IMR-90 (cell line): Measurements from ENCODE around the gene FRK. TPM values are rescaled to one million over a fixed set of nuclear protein-coding genes. Genes with fewer than 3 reads are reported as not detected.

Experiments
- ATAC-seq: fragments of 200-7000 bp; cut with Tn5 transposase; 2 replicates; pipeline ENCODE4 v1.9.1; 2020; ENCODE audit warnings: low read depth, mild to moderate bottlenecking, moderate library complexity
- BruUV-seq: library from RNA; stranded (reverse); fragments of 400-500 nt; replicated peaks from 2 replicates; lab custom pipeline; 2021; lab: Mats Ljungman, UMichigan
- CTCF ChIA-PET: fragments of 300-600 bp; formaldehyde crosslinking; extraction: SDS; loops from one replicate; lab custom pipeline; 2021; ENCODE audit warnings: antibody characterized with exemption; lab: Yijun Ruan, JAX
- POLR2A ChIA-PET: fragments of 300-600 bp; sonication (Branson Sonifier 250); formaldehyde crosslinking; loops from one replicate; lab custom pipeline; 2022; ENCODE audit warnings: antibody characterized with exemption; ENCODE audit not compliant: unreplicated experiment; lab: Charles Lee
- DNase-seq: peaks from one replicate; pipeline ENCODE4 v3.0.0; 2013
- H2AFZ ChIP-seq: replicated peaks from 2 replicates; pipeline ENCODE3; 2013; ENCODE audit warnings: low read length, mild to moderate bottlenecking; ENCODE audit not compliant: poor library complexity
- H2AK5ac ChIP-seq: 2 replicates; pipeline ENCODE4 v1.6.1; 2013; ENCODE audit warnings: low read depth, low read length, inconsistent platforms
- H2AK9ac ChIP-seq: replicated peaks from 2 replicates; pipeline ENCODE3; 2013; ENCODE audit warnings: mild to moderate bottlenecking, low read depth, low read length, moderate library complexity; ENCODE audit not compliant: poor library complexity
- H2BK120ac ChIP-seq: 2 replicates; pipeline ENCODE4 v1.6.1; 2013; ENCODE audit warnings: low read depth, low read length, inconsistent platforms
- H2BK15ac ChIP-seq: 3 replicates; pipeline ENCODE4 v1.6.1; 2013; ENCODE audit warnings: low read depth, low read length, inconsistent platforms
- H2BK20ac ChIP-seq: 2 replicates; pipeline ENCODE4 v1.6.1; 2013; ENCODE audit warnings: low read depth, mild to moderate bottlenecking, inconsistent platforms, low read length, moderate library complexity
- H2BK5ac ChIP-seq: 2 replicates; pipeline ENCODE4 v1.6.1; 2013; ENCODE audit warnings: mild to moderate bottlenecking, low read depth, low read length, inconsistent platforms; ENCODE audit not compliant: poor library complexity, severe bottlenecking
- H3K14ac ChIP-seq: replicated peaks from 2 replicates; pipeline ENCODE4 v1.6.1; 2013; ENCODE audit warnings: low read depth, low read length, inconsistent platforms
- H3K18ac ChIP-seq: 2 replicates; pipeline ENCODE4 v1.6.1; 2013; ENCODE audit warnings: low read depth, low read length, control low read depth
- H3K23ac ChIP-seq: 2 replicates; pipeline ENCODE4 v1.6.1; 2013; ENCODE audit warnings: low read depth, low read length, inconsistent platforms
- H3K27ac ChIP-seq: 2 replicates; pipeline ENCODE4 v1.5.1; 2013; ENCODE audit warnings: mild to moderate bottlenecking, control low read depth, low read length; ENCODE audit not compliant: insufficient read depth
- H3K27me3 ChIP-seq: 2 replicates; pipeline ENCODE4 v1.6.1; 2013; ENCODE audit warnings: low read length; ENCODE audit not compliant: control insufficient read depth, insufficient read depth
- H3K36me3 ChIP-seq: 2 replicates; pipeline ENCODE4 v1.6.1; 2013; ENCODE audit warnings: low read length, mixed read lengths; ENCODE audit not compliant: control insufficient read depth, insufficient read depth
- H3K4ac ChIP-seq: 2 replicates; pipeline ENCODE4 v1.6.1; 2013; ENCODE audit warnings: low read depth, low read length, inconsistent platforms
- H3K4me1 ChIP-seq: 2 replicates; pipeline ENCODE4 v1.6.1; 2013; ENCODE audit warnings: low read length, mixed read lengths; ENCODE audit not compliant: control insufficient read depth, insufficient read depth
- H3K4me2 ChIP-seq: 2 replicates; pipeline ENCODE4 v1.6.1; 2013; ENCODE audit warnings: low read depth, mild to moderate bottlenecking, control low read depth, low read length, moderate library complexity
- H3K4me3 ChIP-seq: 2 replicates; pipeline ENCODE4 v1.5.1; 2013; ENCODE audit warnings: low read depth, mild to moderate bottlenecking, control low read depth, low read length, moderate library complexity; ENCODE audit not compliant: insufficient read depth
- H3K56ac ChIP-seq: 2 replicates; pipeline ENCODE4 v1.6.1; 2013; ENCODE audit warnings: low read length, inconsistent platforms; ENCODE audit not compliant: insufficient read depth; ENCODE audit errors: extremely low read depth
- H3K79me1 ChIP-seq, 2 experiments: 2 replicates each; pipeline ENCODE4 v1.6.1; 2013; ENCODE audit warnings: low read length in 2 of 2, inconsistent platforms in 1 of 2, low read depth in 1 of 2
- H3K9ac ChIP-seq: 2 replicates; pipeline ENCODE4 v1.6.1; 2013; ENCODE audit warnings: low read depth, low read length, control low read depth
- H3K9me1 ChIP-seq: 2 replicates; pipeline ENCODE4 v1.6.1; 2013; ENCODE audit warnings: low read length, inconsistent platforms; ENCODE audit not compliant: insufficient read depth
- H3K9me3 ChIP-seq: 2 replicates; pipeline ENCODE4 v1.6.1; 2013; ENCODE audit warnings: low read length; ENCODE audit not compliant: control insufficient read depth, insufficient read depth
- H4K20me1 ChIP-seq: 2 replicates; pipeline ENCODE4 v1.6.1; 2013; ENCODE audit warnings: low read length, inconsistent platforms; ENCODE audit not compliant: insufficient read depth
- H4K5ac ChIP-seq: 2 replicates; pipeline ENCODE4 v1.6.1; 2013; ENCODE audit warnings: mild to moderate bottlenecking, low read depth, low read length, control low read depth
- H4K8ac ChIP-seq, 2 experiments: 2 replicates each; pipeline ENCODE4 v1.6.1; 2013; ENCODE audit warnings: low read depth in 2 of 2, low read length in 2 of 2, control low read depth in 1 of 2, inconsistent platforms in 1 of 2
- H4K91ac ChIP-seq: 2 replicates; pipeline ENCODE4 v1.6.1; 2013; ENCODE audit warnings: low read depth, low read length, inconsistent platforms; ENCODE audit not compliant: insufficient read depth
- BHLHE40 ChIP-seq: fragments of 150-350 bp; IDR thresholded peaks from 2 replicates; pipeline ENCODE4 v1.6.1; 2016; ENCODE audit warnings: mild to moderate bottlenecking, low read depth, low read length
- CEBPB ChIP-seq: IDR thresholded peaks from 2 replicates; pipeline ENCODE4 v1.6.1; 2012; ENCODE audit warnings: low read depth, low read length, improper control_type of control experiment
- CHD1 ChIP-seq: IDR thresholded peaks from 2 replicates; pipeline ENCODE4 v1.6.1; 2012; ENCODE audit warnings: low read depth, low read length, improper control_type of control experiment
- FOS ChIP-seq: fragments of 150-350 bp; IDR thresholded peaks from 2 replicates; pipeline ENCODE4 v1.6.1; 2016; ENCODE audit warnings: low read depth, low read length
- MAFK ChIP-seq: IDR thresholded peaks from 2 replicates; pipeline ENCODE4 v1.6.1; 2012; ENCODE audit warnings: low read depth, low read length, improper control_type of control experiment
- MAZ ChIP-seq: IDR thresholded peaks from 2 replicates; pipeline ENCODE4 v1.6.1; 2012; ENCODE audit warnings: low read depth, mild to moderate bottlenecking, low read length, improper control_type of control experiment, moderate library complexity, borderline replicate concordance
- MXI1 ChIP-seq: IDR thresholded peaks from 2 replicates; pipeline ENCODE4 v1.6.1; 2012; ENCODE audit warnings: low read depth, mild to moderate bottlenecking, low read length, moderate library complexity, borderline replicate concordance
- NFE2L2 ChIP-seq: fragments of 150-350 bp; IDR thresholded peaks from 2 replicates; pipeline ENCODE4 v1.6.1; 2016; ENCODE audit warnings: low read depth, mild to moderate bottlenecking, low read length
- POLR2A ChIP-seq: IDR thresholded peaks from 2 replicates; pipeline ENCODE4 v1.6.1; 2012; ENCODE audit warnings: mild to moderate bottlenecking, low read depth, low read length
- RAD21 ChIP-seq: IDR thresholded peaks from 2 replicates; pipeline ENCODE4 v1.6.1; 2012; ENCODE audit warnings: low read length, improper control_type of control experiment
- RCOR1 ChIP-seq: IDR thresholded peaks from 2 replicates; pipeline ENCODE4 v1.6.1; 2012; ENCODE audit warnings: mild to moderate bottlenecking, low read length, improper control_type of control experiment; ENCODE audit not compliant: insufficient replicate concordance
- RFX5 ChIP-seq: IDR thresholded peaks from 2 replicates; pipeline ENCODE4 v1.8.0; 2012; ENCODE audit warnings: low read depth, mild to moderate bottlenecking, low read length, moderate library complexity
- SMC3 ChIP-seq: fragments of 150-350 bp; IDR thresholded peaks from 2 replicates; pipeline ENCODE4 v1.6.1; 2016; ENCODE audit warnings: low read depth, mild to moderate bottlenecking, antibody characterized with exemption, low read length, moderate library complexity
- WGBS, 2 experiments: methylation state at CpG; one replicate each; pipeline versions ENCODE4 v1.1.5 to v1.1.7; 2013; ENCODE audit warnings: missing lambda C conversion rate in 2 of 2; ENCODE audit not compliant: insufficient read length in 1 of 2; ENCODE audit errors: extremely low coverage in 2 of 2; 5-methylcytosine and 5-hydroxymethylcytosine counted together
- dilution Hi-C: fragments of 300-500 bp; cut with HindIII; formaldehyde crosslinking; loops from one replicate; pipeline ENCODE4 v1.14.3; 2018; ENCODE audit warnings: low sequenced_read_pairs; ENCODE audit not compliant: unreplicated experiment
- in situ Hi-C: fragments of 300-500 bp; cut with MboI; formaldehyde crosslinking; loops from 3 replicates; pipeline ENCODE4 v1.14.3; 2019; ENCODE audit warnings: low sequenced_read_pairs, inconsistent platforms, mixed read lengths
- intact Hi-C: fragments of 100-400 bp; cut with micrococcal nuclease; formaldehyde crosslinking; loops from 2 replicates; pipeline ENCODE4 v1.10.0; 2022
- polyA plus RNA-seq, 3 experiments: library from polyadenylated mRNA; depleted of rRNA; stranded (reverse); fragments of >200 nt; gene quantifications; 2 replicates each; pipeline ENCODE4 v1.2.3, GENCODE V29; 2012; ENCODE audit warnings: low replicate concordance in 1 of 3
- total RNA-seq: library from RNA; depleted of rRNA; stranded (reverse); fragments of >200 nt; gene quantifications from 2 replicates; pipeline ENCODE4 v1.2.3, GENCODE V29; 2012
- TF ChIP-seq, protein P1 (sequence below): conservative IDR thresholded peaks from 2 replicates; pipeline ENCODE4 v1.5.1; 2012; ENCODE audit warnings: mild to moderate bottlenecking, low read depth, low read length, improper control_type of control experiment
- TF ChIP-seq, protein P2 (sequence below): fragments of 150-350 bp; IDR thresholded peaks from 2 replicates; pipeline ENCODE4 v1.6.1; 2017; ENCODE audit warnings: mild to moderate bottlenecking, antibody characterized with exemption, low read length, low read depth
- TF ChIP-seq, protein P3 (sequence below): fragments of 150-350 bp; IDR thresholded peaks from 2 replicates; pipeline ENCODE4 v1.6.1; 2016; ENCODE audit warnings: low read depth, mild to moderate bottlenecking, low read length, moderate library complexity, borderline replicate concordance

Gene FRK
- total and polyA plus RNA-seq, 2 of the 4 experiments (the other 2 are of a cell fraction): under 0.01 to 0.02 TPM

DNA sequence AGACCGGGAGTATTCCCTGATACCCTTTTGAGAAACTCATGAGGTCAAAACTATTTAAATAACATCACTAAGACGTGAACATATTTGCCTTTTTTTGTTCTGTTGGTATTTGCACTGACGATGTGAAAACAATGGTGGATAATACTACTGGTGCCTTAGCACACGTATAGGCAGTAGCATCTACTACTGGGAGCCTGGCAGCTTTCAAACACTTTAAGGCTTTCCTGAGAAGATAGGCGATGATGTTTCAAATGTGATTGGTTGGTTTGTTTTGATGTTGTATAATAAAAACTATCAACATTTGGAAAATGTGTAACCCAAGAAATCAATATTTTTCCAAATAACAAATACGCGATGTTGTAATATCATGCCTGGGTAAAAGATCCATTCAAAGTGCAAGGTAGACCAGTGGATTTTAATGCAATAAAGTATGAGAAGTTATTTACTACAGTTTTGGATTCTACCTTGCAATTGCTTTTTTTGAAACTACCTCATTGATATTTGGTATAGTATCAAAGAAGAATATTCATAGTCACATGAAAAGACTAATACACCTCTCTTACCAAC, 166.2 kb downstream of the FRK start:
- Histone ChIP-seq H2AK9ac (no peak overlapping the region), H4K91ac (no peak overlapping the region), H2AK5ac (no peak overlapping the region), H3K79me1 (no peaks in the 10 kb centered on the region), H3K4me3 (no peak overlapping the region), H3K14ac (no peak overlapping the region), H3K56ac (no peak overlapping the region), H3K27ac (no peak overlapping the region), H3K18ac (no peak overlapping the region), H3K27me3 (no peaks in the 10 kb centered on the region), H4K5ac (no peak overlapping the region), H3K4me1 (no peaks in the 10 kb centered on the region), H2AFZ (no peak overlapping the region), H2BK15ac (no peak overlapping the region), H2BK20ac (no peak overlapping the region), H3K23ac (no peak overlapping the region), H3K9me3 (no peaks in the 10 kb centered on the region), H3K4ac (no peak overlapping the region), H4K20me1 (no peaks in the 10 kb centered on the region), H3K9me1 (no peaks in the 10 kb centered on the region), H2BK120ac (no peak overlapping the region), H3K9ac (no peak overlapping the region), H3K36me3 (no peaks in the 10 kb centered on the region), H2BK5ac (no peak overlapping the region), H4K8ac (no peak overlapping the region), H3K4me2 (no peak overlapping the region)
- intact Hi-C loops: loop anchor here (10.0 kb wide), 2 partner anchors 1790 to 1900 kb away; no protein-coding TSS in a partner anchor
- 70% methylated on average over 2 of the region's 7 CpGs; no CpG with 5 or more reads in 1 of the 2 experiments for WGBS, 2 experiments
- DNase-seq (no peak), ATAC-seq (no peak)
- in situ Hi-C loops: loop anchor here (10.0 kb wide), 1 partner anchor 1150 kb away; no protein-coding TSS in a partner anchor
- no TSS peak for BruUV-seq
- no peak for TF ChIP-seq MAFK
- TF ChIP-seq, protein P1, sequence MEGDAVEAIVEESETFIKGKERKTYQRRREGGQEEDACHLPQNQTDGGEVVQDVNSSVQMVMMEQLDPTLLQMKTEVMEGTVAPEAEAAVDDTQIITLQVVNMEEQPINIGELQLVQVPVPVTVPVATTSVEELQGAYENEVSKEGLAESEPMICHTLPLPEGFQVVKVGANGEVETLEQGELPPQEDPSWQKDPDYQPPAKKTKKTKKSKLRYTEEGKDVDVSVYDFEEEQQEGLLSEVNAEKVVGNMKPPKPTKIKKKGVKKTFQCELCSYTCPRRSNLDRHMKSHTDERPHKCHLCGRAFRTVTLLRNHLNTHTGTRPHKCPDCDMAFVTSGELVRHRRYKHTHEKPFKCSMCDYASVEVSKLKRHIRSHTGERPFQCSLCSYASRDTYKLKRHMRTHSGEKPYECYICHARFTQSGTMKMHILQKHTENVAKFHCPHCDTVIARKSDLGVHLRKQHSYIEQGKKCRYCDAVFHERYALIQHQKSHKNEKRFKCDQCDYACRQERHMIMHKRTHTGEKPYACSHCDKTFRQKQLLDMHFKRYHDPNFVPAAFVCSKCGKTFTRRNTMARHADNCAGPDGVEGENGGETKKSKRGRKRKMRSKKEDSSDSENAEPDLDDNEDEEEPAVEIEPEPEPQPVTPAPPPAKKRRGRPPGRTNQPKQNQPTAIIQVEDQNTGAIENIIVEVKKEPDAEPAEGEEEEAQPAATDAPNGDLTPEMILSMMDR: no peak
- TF ChIP-seq RFX5: no peak
- TF ChIP-seq RCOR1: no peak
- TF ChIP-seq, protein P2, sequence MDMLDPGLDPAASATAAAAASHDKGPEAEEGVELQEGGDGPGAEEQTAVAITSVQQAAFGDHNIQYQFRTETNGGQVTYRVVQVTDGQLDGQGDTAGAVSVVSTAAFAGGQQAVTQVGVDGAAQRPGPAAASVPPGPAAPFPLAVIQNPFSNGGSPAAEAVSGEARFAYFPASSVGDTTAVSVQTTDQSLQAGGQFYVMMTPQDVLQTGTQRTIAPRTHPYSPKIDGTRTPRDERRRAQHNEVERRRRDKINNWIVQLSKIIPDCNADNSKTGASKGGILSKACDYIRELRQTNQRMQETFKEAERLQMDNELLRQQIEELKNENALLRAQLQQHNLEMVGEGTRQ: no peak
- TF ChIP-seq POLR2A: no peak
- TF ChIP-seq BHLHE40: no peak
- TF ChIP-seq FOS: no peak
- TF ChIP-seq, protein P3, sequence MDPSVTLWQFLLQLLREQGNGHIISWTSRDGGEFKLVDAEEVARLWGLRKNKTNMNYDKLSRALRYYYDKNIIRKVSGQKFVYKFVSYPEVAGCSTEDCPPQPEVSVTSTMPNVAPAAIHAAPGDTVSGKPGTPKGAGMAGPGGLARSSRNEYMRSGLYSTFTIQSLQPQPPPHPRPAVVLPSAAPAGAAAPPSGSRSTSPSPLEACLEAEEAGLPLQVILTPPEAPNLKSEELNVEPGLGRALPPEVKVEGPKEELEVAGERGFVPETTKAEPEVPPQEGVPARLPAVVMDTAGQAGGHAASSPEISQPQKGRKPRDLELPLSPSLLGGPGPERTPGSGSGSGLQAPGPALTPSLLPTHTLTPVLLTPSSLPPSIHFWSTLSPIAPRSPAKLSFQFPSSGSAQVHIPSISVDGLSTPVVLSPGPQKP: no peak
- no peak for TF ChIP-seq MXI1
- TF ChIP-seq MAZ: no peak
- no peak for TF ChIP-seq SMC3
- no peak for TF ChIP-seq CHD1
- TF ChIP-seq NFE2L2: no peak
- no peak for TF ChIP-seq RAD21
- no peak for TF ChIP-seq CEBPB
- ChIA-PET POLR2A (no interaction called here), CTCF (no interaction called here)
- dilution Hi-C loops: no loop called here
